HCT116 (cell line): ENCODE data around the gene P2RX5. TPM values are rescaled to one million over a fixed set of nuclear protein-coding genes. Genes with fewer than 3 reads are reported as not detected.

Source experiments
- ATAC-seq: fragments of 200-7000 bp; cut with Tn5 transposase; 2 replicates; pipeline ENCODE4 v1.9.1; 2020; ENCODE audit warnings: mild to moderate bottlenecking, moderate library complexity
- BruUV-seq: library from RNA; stranded (reverse); fragments of 400-500 nt; replicated peaks from 2 replicates; lab custom pipeline; 2021; lab: Mats Ljungman, UMichigan
- CTCF ChIA-PET: fragments of 300-600 bp; sonication (Branson Sonifier 250); formaldehyde crosslinking; loops from one replicate; lab custom pipeline; 2021; ENCODE audit warnings: antibody characterized with exemption; lab: Charles Lee
- POLR2A ChIA-PET: fragments of 300-600, 350-600 bp; sonication (Branson Sonifier 250); formaldehyde crosslinking; loops from one replicate; lab custom pipeline; 2021; ENCODE audit warnings: antibody characterized with exemption; lab: Charles Lee
- RAD21 ChIA-PET, 2 experiments: fragments of 300-600 bp; sonication (Branson Sonifier 250); formaldehyde crosslinking; loops; one replicate each; lab custom pipeline; 2023; ENCODE audit warnings: low total read pairs in 2 of 2; ENCODE audit not compliant: uncharacterized antibody in 2 of 2, unreplicated experiment in 2 of 2, low non-redundant PET in 1 of 2; lab: Charles Lee
- DNase-seq: peaks from one replicate; pipeline ENCODE4 v3.0.0-alpha.2; 2010; ENCODE audit warnings: low read depth, low spot score
- H2AFZ ChIP-seq: fragments of 200-600 bp; shearing (Covaris generic), sonication (generic); 2 replicates; pipeline ENCODE4 v1.6.1; 2017; ENCODE audit warnings: low read depth, mixed run types, mixed read lengths, antibody characterized with exemption, low read length; ENCODE audit not compliant: poor library complexity, severe bottlenecking
- H3K27ac ChIP-seq: 2 replicates; pipeline ENCODE4 v1.5.1; 2012; ENCODE audit warnings: low read depth, low read length
- H3K27me3 ChIP-seq: fragments of 200-600 bp; sonication (generic); 2 replicates; pipeline ENCODE4 v1.6.1; 2016; ENCODE audit warnings: mixed run types, low read length, mixed read lengths; ENCODE audit not compliant: insufficient read depth
- H3K36me3 ChIP-seq, 2 experiments: fragments of 200-500 bp in 1 of 2; fragments of 200-600 bp in 1 of 2; sonication (Bioruptor generic) in 1 of 2; sonication (generic) in 1 of 2; 2 replicates each; pipeline versions ENCODE4 v1.5.1 to v1.6.1; 2014 to 2016; ENCODE audit warnings: low read length in 2 of 2, inconsistent platforms in 1 of 2, mixed read lengths in 1 of 2, mixed run types in 1 of 2; ENCODE audit not compliant: insufficient read depth in 2 of 2, control insufficient read depth in 1 of 2
- H3K4me1 ChIP-seq, 2 experiments: fragments of 200-600 bp in 1 of 2; sonication (generic) in 1 of 2; 2 replicates each; pipeline versions ENCODE4 v1.5.1 to v1.6.1; 2012 to 2017; ENCODE audit warnings: low read length in 2 of 2, inconsistent platforms in 1 of 2, mild to moderate bottlenecking in 1 of 2, mixed read lengths in 1 of 2, mixed run types in 1 of 2, moderate library complexity in 1 of 2; ENCODE audit not compliant: insufficient read depth in 2 of 2, control insufficient read depth in 1 of 2
- H3K4me2 ChIP-seq: fragments of 200-600 bp; sonication (generic); 2 replicates; pipeline ENCODE4 v1.6.1; 2017; ENCODE audit warnings: mixed run types, low read length, mixed read lengths
- H3K4me3 ChIP-seq, 2 experiments: fragments of 200-600 bp in 1 of 2; sonication (generic) in 1 of 2; replicated peaks in 1 of 2; 2 replicates each; pipeline ENCODE4 v1.5.1; 2011 to 2016; ENCODE audit warnings: low read length in 2 of 2, control low read depth in 1 of 2, low read depth in 1 of 2, mild to moderate bottlenecking in 1 of 2, mixed read lengths in 1 of 2, mixed run types in 1 of 2
- H3K79me2 ChIP-seq: fragments of 200-600 bp; sonication (generic); 2 replicates; pipeline ENCODE4 v1.6.1; 2017; ENCODE audit warnings: mild to moderate bottlenecking, mixed run types, low read length, moderate library complexity, mixed read lengths; ENCODE audit not compliant: insufficient read depth
- H3K9ac ChIP-seq: fragments of 200-600 bp; sonication (generic); 2 replicates; pipeline ENCODE4 v1.6.1; 2016; ENCODE audit warnings: low read length, mixed read lengths
- H3K9me2 ChIP-seq: fragments of 200-600 bp; sonication (generic), shearing (Covaris generic); 2 replicates; pipeline ENCODE4 v1.6.1; 2017; ENCODE audit warnings: mixed run types, mild to moderate bottlenecking, moderate library complexity; ENCODE audit not compliant: insufficient read depth
- H3K9me3 ChIP-seq, 2 experiments: fragments of 200-500 bp in 1 of 2; fragments of 200-600 bp in 1 of 2; sonication (Bioruptor generic) in 1 of 2; sonication (generic) in 1 of 2; 2 replicates each; pipeline ENCODE4 v1.6.1; 2014 to 2017; ENCODE audit warnings: low read length in 2 of 2, mixed read lengths in 2 of 2, inconsistent platforms in 1 of 2, low read depth in 1 of 2, mild to moderate bottlenecking in 1 of 2, mixed run types in 1 of 2, moderate library complexity in 1 of 2; ENCODE audit not compliant: control insufficient read depth in 1 of 2, insufficient read depth in 1 of 2
- H4K20me1 ChIP-seq: fragments of 200-600 bp; sonication (generic), shearing (Covaris generic); 2 replicates; pipeline ENCODE4 v1.6.1; 2017; ENCODE audit warnings: mixed run types, mild to moderate bottlenecking, moderate library complexity; ENCODE audit not compliant: insufficient read depth
- POLR2A ChIP-seq: IDR thresholded peaks from 2 replicates; pipeline ENCODE4 v1.7.0; 2011; ENCODE audit warnings: borderline replicate concordance; ENCODE audit not compliant: insufficient read depth, insufficient read length; ENCODE audit errors: extremely low read depth
- POLR2AphosphoS5 ChIP-seq: IDR thresholded peaks from 2 replicates; pipeline ENCODE4 v1.6.1; 2011; ENCODE audit warnings: mild to moderate bottlenecking, low read depth, low read length, moderate library complexity
- TCF7L2 ChIP-seq: IDR thresholded peaks from 2 replicates; pipeline ENCODE4 v1.7.0; 2011; ENCODE audit warnings: borderline replicate concordance, inconsistent platforms; ENCODE audit not compliant: insufficient read depth, insufficient read length; ENCODE audit errors: extremely low read depth
- YY1 ChIP-seq: IDR thresholded peaks from 2 replicates; pipeline ENCODE4 v1.6.1; 2011; ENCODE audit warnings: low read length, low read depth, moderate library complexity, mild to moderate bottlenecking; ENCODE audit not compliant: insufficient replicate concordance; ENCODE audit errors: extremely low read depth
- ZFX ChIP-seq: fragments of 450-650 bp; IDR thresholded peaks from 2 replicates; pipeline ENCODE4 v1.6.1; 2017
- intact Hi-C: fragments of 100-400 bp; cut with micrococcal nuclease; formaldehyde crosslinking; loops from 2 replicates; pipeline ENCODE4 v1.10.0; 2022
- total RNA-seq: library from RNA; stranded (reverse); gene quantifications from one replicate; pipeline ENCODE4 v1.2.1, GENCODE V29; 2021; ENCODE audit not compliant: unreplicated experiment
- TF ChIP-seq, protein P1 (sequence below): IDR thresholded peaks from 2 replicates; pipeline ENCODE4 v1.6.1; 2012
- TF ChIP-seq, protein P2 (sequence below): IDR thresholded peaks from 2 replicates; pipeline ENCODE4 v1.6.1; 2011; ENCODE audit warnings: mild to moderate bottlenecking, low read length, moderate library complexity; ENCODE audit not compliant: insufficient replicate concordance; ENCODE audit errors: extremely low read depth
- TF ChIP-seq, protein P3 (sequence below), 3 experiments: fragments of 200-600 bp in 1 of 3; sonication (generic) in 1 of 3; IDR thresholded peaks in 2 of 3; conservative IDR thresholded peaks in 1 of 3; 2 replicates each; pipeline ENCODE4 v1.5.1; 2012 to 2017; ENCODE audit warnings: low read depth in 2 of 3, low read length in 2 of 3, antibody characterized with exemption in 1 of 3, borderline replicate concordance in 1 of 3, control low read depth in 1 of 3, mild to moderate bottlenecking in 1 of 3, mixed read lengths in 1 of 3, mixed run types in 1 of 3, moderate library complexity in 1 of 3; ENCODE audit not compliant: insufficient read depth in 1 of 3

Gene P2RX5
- total RNA-seq, 1 experiment from 2014 or later: 9.0 TPM

DNA sequence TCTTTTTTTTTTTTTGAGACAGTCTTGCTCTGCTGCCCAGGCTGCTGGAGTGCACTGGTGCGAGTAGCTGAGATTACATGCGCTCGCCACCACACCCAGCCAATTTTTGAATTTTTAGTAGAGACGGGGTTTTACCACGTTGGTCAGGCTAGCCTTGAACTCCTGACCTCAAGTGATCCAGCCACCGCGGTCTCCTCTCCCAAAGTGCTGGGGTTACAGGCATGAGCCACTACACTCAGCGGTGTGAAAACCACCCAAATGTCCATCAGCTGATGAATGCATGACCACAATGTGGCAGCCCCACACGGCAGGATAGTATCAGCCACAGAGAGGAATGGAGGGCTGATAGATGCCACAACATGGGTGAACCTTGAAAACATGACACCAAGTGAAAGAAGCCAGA is 2.1 kb downstream of the P2RX5 start:
- intact Hi-C loops: no loop called here
- POLR2A ChIA-PET: no interaction called here
- Histone ChIP-seq H3K27ac (no peak overlapping the region), H3K9me3 (peaks cover 9 to 10% of the 10 kb centered on the region in 2 experiments; a peak in 2 of 4 replicates), H3K79me2 (no peaks in the 10 kb centered on the region)
- TF ChIP-seq, protein P1, sequence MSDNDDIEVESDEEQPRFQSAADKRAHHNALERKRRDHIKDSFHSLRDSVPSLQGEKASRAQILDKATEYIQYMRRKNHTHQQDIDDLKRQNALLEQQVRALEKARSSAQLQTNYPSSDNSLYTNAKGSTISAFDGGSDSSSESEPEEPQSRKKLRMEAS: no peak
- TF ChIP-seq POLR2A: no peak
- TF ChIP-seq, protein P2, sequence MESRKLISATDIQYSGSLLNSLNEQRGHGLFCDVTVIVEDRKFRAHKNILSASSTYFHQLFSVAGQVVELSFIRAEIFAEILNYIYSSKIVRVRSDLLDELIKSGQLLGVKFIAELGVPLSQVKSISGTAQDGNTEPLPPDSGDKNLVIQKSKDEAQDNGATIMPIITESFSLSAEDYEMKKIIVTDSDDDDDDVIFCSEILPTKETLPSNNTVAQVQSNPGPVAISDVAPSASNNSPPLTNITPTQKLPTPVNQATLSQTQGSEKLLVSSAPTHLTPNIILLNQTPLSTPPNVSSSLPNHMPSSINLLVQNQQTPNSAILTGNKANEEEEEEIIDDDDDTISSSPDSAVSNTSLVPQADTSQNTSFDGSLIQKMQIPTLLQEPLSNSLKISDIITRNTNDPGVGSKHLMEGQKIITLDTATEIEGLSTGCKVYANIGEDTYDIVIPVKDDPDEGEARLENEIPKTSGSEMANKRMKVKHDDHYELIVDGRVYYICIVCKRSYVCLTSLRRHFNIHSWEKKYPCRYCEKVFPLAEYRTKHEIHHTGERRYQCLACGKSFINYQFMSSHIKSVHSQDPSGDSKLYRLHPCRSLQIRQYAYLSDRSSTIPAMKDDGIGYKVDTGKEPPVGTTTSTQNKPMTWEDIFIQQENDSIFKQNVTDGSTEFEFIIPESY: no peak
- TF ChIP-seq YY1: no peak
- TF ChIP-seq TCF7L2: no peak
- no peak for TF ChIP-seq POLR2AphosphoS5
- no peak for TF ChIP-seq ZFX
- TF ChIP-seq, protein P3, sequence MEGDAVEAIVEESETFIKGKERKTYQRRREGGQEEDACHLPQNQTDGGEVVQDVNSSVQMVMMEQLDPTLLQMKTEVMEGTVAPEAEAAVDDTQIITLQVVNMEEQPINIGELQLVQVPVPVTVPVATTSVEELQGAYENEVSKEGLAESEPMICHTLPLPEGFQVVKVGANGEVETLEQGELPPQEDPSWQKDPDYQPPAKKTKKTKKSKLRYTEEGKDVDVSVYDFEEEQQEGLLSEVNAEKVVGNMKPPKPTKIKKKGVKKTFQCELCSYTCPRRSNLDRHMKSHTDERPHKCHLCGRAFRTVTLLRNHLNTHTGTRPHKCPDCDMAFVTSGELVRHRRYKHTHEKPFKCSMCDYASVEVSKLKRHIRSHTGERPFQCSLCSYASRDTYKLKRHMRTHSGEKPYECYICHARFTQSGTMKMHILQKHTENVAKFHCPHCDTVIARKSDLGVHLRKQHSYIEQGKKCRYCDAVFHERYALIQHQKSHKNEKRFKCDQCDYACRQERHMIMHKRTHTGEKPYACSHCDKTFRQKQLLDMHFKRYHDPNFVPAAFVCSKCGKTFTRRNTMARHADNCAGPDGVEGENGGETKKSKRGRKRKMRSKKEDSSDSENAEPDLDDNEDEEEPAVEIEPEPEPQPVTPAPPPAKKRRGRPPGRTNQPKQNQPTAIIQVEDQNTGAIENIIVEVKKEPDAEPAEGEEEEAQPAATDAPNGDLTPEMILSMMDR (IDR thresholded peaks at IDR 0.05 in 2 of 3, conservative IDR thresholded peaks at IDR 0.05 in 1 of 3; ENCODE audit: borderline replicate concordance in 1 of 3, insufficient read depth in 1 of 3, low read depth in 2 of 3, low read length in 2 of 3): no peak
- TF ChIP-seq, all 23 proteins: peak for 0
- Histone ChIP-seq H3K36me3 (no peaks in the 10 kb centered on the region), H4K20me1 (no peaks in the 10 kb centered on the region), H3K4me3 (no peak overlapping the region), H3K9ac (no peak overlapping the region), H3K9me2 (no peaks in the 10 kb centered on the region), H2AFZ (no peak overlapping the region), H3K4me2 (no peak overlapping the region), H3K4me1 (peaks cover 0 to 11% of the 10 kb centered on the region in 2 experiments; a peak in 2 of 4 replicates), H3K27me3 (no peaks in the 10 kb centered on the region)
- ATAC-seq: no peak
- BruUV-seq: no TSS peak
- no peak for DNase-seq
- RAD21 ChIA-PET: no interaction called here
- CTCF ChIA-PET: interaction anchor here (2.1 kb wide), 1 partner anchor 11 kb away, joined by 7 read pairs; no protein-coding TSS in a partner anchor
